ENCODE data around the gene MRPL11.

The MRPL11 gene

DNA sequence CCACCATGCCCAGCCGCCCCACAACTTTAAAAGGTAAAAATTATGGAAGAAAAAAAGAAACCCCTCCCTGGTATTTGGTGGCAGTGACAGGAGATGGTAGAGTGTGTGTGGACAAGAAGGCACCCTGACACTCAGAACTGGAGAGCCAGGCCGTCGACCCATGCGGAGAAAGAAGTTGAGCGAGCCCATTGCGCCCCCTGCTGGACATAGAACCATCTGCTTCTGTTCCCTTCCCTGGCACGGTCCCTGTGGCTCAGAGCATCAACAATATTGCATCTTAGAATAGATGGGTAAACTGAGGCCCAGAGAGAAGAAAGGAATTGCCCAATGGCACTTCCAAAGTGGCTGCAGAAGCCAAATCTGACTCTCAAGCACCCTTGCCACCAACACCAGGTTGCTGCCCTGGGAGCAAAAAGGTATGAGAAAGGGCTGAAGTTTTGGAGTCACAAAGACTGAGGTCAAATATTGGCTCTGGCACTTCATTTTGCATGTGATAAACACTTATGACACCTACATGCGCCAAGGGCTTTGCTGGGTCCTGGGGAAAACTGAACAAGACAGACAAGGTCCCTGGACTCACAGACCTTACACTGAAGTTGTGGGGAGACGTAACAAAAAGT lies 8.6 kb downstream of the MRPL11 start:
- peak; percentile 90 for DNase-seq

DNA sequence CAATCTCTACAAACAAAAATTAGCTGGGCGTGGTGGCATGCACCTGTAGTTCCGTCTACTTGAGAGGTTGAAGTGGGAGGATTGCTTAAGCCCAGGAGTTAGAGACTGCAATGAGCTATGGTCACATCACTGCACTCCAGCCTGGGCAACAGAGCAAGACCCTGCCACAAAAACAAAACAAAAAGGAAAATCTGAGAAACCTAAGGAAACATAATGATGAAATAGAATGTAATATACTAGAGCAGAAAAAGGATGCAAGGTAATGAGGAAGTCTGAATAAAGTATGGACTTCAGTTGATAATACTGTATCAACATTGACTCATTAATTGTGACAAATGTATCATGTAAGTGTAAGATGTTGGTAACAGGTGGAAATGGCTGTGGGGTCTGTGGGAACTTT lies 9.7 kb downstream of the MRPL11 start:
- DNase-seq = no peak

DNA sequence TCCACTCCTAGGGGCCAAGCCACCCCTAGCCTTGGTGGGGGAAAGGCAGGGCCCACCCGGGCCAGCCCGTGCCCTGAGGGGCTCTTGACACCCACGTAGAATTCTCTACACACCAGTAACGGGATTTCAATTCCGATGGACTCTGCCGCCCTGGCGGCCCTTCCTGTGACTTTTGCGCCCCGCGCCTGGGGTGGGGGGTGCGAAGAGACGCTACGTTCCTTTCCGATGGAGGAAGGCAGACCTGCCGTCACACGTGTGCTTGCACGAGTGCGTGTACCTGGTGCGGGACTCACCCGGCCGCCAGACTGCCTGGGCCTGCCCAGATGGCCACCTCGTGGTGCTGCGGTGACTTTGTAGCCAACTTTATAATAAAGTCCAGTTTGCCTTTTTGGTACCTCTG lies 12.3 kb downstream of the MRPL11 start:
- no peak for DNase-seq

- DNase-seq = peak; percentile 98
Measured at GRCh38 chr11:66421492-66422205, 17.0 kb downstream of the MRPL11 start.

DNA sequence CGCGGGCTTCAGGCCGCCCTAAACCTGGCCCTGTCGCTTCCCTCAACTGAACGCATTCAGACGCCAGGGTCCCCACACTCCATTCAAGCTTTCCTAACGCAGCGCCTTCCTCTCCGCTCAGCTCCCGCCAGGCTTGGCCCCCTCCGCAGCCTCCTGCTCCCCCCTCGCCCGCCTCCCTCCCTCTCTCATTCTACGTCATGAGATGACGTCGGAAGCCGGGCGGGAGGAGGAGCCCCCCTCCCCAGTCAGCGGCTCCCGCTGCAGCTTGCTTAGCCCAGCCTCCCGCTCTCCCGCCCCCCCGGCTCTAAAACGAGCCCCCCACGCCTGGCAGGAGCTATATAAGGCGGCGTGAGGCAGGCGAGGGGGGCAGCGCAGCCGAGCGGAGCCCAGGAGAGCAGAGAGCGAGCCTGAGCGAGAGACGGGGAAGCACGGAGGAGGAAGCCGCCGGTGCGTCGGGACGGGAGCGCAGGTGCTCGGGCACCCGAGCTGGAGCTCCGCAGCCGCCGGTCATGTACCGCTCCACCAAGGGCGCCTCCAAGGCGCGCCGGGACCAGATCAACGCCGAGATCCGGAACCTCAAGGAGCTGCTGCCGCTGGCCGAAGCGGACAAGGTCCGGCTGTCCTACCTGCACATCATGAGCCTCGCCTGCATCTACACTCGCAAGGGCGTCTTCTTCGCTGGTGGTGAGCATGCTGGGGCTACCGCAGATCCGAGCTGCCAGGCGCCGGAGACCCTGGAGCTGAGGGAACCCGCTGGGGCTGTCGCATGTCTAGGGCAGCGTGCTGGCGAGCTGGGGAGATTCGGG lies 17.8 kb downstream of the MRPL11 start, which contains the start of gene NPAS4:
TSS of gene NPAS4 (plus strand) at position 365 of the 806 bp plus-strand sequence. CDS start at position 510, 145 bp downstream.
- DNase-seq = peak; percentile 42

DNA sequence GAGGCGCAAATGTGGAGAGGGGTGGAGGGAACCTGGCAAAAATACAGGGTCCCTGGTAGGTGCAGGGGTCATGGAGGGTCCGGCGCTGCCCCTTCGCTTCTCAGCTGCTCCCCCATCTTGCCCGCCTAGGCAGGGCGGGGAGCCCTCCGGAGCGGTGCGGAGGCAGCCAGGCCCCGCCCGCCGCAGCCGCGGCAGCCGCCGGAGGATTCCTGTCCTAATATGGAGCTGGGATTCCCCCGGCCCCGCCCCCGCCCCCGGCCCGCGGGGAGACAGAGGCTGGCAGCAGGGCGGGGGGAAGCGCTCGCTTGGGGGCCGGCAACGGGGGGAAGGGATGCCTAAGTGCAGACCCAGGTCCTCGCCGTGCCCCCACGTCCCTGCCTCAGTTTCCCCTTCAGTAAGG lies 18.8 kb downstream of the MRPL11 start:
- DNase-seq = peak; percentile 25

DNA sequence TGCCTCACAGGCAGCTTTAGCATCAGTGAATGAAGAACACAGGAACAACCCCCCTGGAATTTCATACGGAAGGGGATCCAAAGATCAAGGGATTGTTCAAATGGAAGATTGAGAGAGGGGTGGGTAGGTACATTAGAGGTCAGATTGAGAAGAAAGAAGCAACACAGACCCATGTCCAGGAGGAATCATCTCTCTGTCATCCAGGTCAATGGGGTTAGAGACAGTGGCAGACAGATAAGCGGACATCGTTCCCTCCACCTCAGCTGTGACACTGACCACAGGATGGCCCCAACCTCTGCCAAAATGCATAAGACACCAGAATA lies 19.7 kb downstream of the MRPL11 start:
- no peak for DNase-seq

GRCh38 chr11:66418168-66418985 lies 20.3 kb downstream of the MRPL11 start:
- DNase-seq = peak; percentile 87

GRCh38 chr11:66417000-66417399 lies 21.6 kb downstream of the MRPL11 start:
- no peak for DNase-seq

DNA sequence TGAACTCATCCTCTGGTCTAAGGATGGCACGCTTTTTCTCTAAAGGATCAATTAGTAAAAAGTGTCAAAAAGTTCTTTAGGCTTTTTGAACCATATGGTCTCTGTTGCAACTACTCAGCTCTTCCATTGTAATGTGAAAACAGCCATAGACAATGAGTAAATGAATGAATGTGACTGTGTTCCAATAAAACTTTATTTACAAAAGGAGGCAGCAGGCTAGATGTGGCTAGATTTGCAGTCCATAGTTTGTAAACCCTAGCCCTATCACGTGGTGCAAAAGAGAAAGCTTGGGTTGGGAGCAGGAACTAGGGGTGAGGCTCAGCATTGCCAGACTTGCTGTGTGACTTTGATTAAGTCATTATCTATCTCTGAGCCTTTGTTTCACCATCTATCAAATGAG lies 23.2 kb downstream of the MRPL11 start:
- DNase-seq = no peak

DNA sequence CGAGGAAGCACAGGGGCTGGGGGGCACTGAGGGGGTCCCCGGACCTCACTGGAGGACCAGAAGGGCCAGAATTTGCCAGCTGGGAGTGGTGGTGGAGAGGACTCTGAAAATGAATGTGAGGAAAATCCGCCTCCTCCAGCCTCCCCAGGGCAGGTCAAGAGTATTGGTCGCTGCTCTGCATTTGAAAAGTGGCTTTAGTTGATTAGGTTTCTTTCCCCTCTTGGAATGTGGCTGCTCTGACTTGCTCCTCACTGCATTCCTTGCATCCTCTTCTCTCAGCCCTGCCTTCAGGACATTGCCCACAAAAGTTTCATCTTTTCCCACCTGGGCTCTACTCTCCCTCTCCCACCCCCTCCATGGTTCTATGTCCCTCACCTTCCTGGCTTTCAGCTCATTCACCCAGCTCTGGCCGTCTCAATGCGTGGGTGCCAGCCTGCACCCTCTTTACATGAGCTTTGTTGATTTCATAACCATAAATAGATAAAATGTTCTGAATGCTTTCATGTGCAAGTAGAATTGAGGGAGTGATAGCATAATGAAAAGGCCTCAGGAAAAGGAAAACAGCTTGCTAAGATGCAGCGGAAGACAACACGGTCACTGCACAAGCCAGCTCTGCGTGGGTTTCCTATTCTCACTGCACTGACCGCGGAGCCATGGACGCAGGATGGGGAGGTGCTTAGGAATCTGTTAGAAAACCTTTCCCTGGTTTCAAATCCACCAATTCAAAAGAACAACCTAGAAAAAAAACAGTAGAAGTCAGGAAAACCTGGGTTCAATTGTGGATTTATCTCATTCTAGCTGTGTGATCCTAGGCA lies 24.3 kb downstream of the MRPL11 start:
- DNase-seq = no peak

GRCh38 chr11:66413167-66413566 lies 25.5 kb downstream of the MRPL11 start:
- DNase-seq = no peak

DNA sequence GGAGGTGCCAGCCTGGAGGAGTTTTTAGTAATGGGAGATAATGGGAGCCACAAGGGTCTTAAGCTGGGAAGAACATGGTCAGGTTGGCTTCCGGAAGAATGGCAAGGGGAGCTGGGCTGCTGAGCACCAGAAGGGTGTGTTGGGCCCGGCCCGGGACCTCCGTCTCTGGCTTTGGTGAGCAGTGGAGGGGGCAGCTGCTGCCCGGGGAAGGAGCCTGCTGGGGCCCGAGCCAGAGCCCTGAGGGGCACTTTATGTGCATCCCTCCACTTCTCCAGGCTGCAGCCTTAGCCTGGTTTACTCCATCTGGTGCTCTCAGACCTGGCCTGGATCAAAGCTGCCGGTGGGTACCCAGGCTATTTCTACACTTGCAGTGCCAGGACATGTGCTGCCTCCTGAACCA lies 26.5 kb downstream of the MRPL11 start:
- DNase-seq = no peak

DNA sequence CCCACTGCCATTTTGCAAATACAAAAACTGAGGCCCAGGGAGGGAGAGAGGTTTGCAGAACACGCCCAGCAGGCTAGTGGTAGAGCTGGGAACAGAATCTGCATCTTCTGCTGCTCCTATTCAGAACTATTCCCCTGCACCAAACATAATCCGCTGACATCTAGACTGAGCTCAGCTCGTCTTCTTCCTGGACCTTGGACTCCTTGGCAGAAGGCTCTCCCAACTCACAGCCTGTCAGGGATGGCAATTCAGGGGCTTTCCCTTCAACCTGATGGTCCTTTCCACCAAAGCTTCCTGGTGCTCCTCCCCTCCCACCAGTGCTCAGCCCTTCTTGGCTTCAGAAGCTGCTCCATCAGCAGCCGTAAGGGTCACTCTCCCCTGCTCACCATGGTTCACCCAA lies 27.3 kb downstream of the MRPL11 start:
- DNase-seq = no peak

- DNase-seq = no peak
Measured at GRCh38 chr11:66410191-66410590, 28.5 kb downstream of the MRPL11 start.

GRCh38 chr11:66409226-66409625 lies 29.4 kb downstream of the MRPL11 start:
- DNase-seq = no peak

- DNase-seq = peak; percentile 98
Measured at GRCh38 chr11:66408488-66409214, 30.0 kb downstream of the MRPL11 start.

GRCh38 chr11:66407651-66408050 lies 31.0 kb downstream of the MRPL11 start:
- DNase-seq = no peak

DNA sequence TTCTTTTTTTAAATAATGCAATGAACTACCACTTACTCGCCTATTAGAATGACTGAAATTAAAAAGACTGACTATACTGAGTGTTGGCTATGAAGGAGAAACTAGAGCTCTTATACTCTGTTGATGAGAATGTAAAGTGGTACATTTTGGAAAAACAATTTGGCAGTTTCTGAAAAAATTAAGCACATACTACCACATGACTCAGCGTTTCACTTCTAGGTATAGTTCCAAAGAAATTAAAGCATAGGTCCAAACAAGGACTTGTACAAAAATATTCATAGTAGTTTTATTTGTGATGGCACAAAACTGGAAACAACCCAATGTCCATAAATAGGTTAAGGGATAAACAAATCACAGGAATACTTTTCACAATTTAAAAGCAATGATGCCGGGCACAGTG lies 44.7 kb downstream of the MRPL11 start:
- no peak for DNase-seq

DNA sequence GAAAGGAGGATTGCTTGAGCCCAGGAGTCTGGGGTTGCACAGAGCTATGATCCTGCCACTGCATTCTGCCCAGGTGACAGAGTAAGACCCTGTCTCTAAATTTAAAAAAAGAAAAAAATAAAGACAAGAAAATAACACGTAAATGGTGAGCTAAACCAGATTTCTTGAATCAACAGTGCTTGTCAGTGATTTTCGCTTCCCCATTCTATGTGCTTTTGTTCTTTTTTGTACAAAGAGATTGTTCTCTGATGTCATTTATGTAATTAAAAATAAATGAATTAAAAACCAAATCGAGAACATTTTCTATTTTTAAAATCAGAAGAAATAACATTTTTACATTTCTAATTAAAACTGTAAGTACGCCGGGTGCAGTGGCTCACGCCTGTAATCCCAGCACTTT lies 47.3 kb downstream of the MRPL11 start:
- DNase-seq = no peak

DNA sequence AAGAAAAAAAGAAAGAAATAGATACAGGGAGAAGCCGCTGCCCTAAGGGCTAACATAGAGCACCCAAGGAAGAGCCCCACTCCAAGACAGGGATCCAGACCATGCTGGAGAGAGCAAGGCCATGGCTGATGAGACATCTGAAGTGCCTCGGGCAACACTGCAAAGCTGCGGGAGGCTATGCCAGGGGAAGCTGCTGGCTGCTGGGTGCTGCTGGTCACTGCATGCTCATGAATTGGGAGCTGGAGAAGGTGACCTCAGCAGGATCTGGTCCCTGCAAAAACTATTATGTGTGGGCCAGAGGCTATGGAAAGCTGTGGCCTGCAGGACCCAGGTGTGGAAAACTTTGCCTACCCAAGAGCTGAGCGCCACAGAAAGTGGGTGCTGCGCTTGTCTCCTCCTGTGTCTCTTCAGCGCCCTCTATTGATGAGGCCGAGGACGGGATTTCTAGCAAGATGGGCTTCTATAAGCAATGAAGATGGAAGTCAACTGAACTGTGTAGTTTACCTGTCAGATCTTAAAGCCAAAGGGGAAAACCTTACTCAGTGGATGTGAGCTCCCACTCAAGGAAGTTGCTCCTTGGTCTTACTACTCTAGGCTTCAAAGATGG lies 49.8 kb downstream of the MRPL11 start:
- peak; percentile 84 for DNase-seq
